Effector memory CD4-positive, alpha-beta T cell (primary cell): ENCODE results near the gene TRIP13.
"Not testable (repeated sequence)": the region's sequence is repeated elsewhere in the genome, so short reads cannot be mapped to it uniquely, and the experiment has no call there.

Source experiments
- DNase-seq, 3 donors: peaks; one replicate each; pipeline ENCODE4 v3.0.0-alpha.2; 2020
- H3K27ac ChIP-seq: 2 replicates; pipeline ENCODE4 v1.7.0; 2013; ENCODE audit warnings: mild to moderate bottlenecking, low read length, moderate library complexity; ENCODE audit not compliant: insufficient read depth, poor library complexity, severe bottlenecking
- H3K27me3 ChIP-seq: replicated peaks from 2 replicates; pipeline ENCODE4 v1.7.0; 2013; ENCODE audit warnings: mild to moderate bottlenecking, low read length; ENCODE audit not compliant: insufficient read depth, control insufficient read depth, poor library complexity, severe bottlenecking
- H3K36me3 ChIP-seq: 2 replicates; pipeline ENCODE4 v1.7.0; 2013; ENCODE audit warnings: mild to moderate bottlenecking, low read length, moderate library complexity; ENCODE audit not compliant: control insufficient read depth, insufficient read depth
- H3K4me1 ChIP-seq: 2 replicates; pipeline ENCODE4 v1.7.0; 2013; ENCODE audit warnings: low read length, mild to moderate bottlenecking; ENCODE audit not compliant: control insufficient read depth, insufficient read depth, poor library complexity, severe bottlenecking
- H3K4me3 ChIP-seq: 2 replicates; pipeline ENCODE4 v1.7.0; 2013; ENCODE audit warnings: low read length, low read depth, mild to moderate bottlenecking; ENCODE audit not compliant: insufficient read depth, poor library complexity, severe bottlenecking
- H3K9me3 ChIP-seq: 2 replicates; pipeline ENCODE4 v1.7.0; 2013; ENCODE audit warnings: mild to moderate bottlenecking, low read length, moderate library complexity; ENCODE audit not compliant: control insufficient read depth

TRIP13 gene

DNA sequence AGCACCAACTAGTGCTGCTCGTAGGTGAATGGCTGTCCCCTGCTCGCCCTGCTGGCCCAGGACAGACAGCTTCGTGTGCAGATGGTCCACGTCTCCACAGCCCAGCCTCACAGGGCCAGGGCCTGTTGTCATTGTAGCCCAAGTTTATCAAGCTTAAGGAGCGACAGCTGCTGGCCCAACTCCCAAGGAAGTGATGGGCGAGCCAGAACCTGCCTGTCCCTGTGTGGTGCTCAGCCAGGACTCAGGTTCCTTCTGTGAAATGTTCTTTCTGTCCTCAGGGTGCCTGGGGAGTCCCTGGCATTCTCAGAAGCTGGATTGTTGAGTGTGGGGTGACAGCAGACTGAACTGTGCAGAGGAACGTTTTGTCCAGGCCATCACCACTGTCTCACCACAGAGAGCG is 16.4 kb downstream of the TRIP13 start:
- no peaks in the 10 kb centered on the region for H3K27me3 ChIP-seq
- H3K27ac ChIP-seq: no peak overlapping the region
- H3K4me1 ChIP-seq: no peaks in the 10 kb centered on the region
- no peaks in the 10 kb centered on the region for H3K36me3 ChIP-seq
- no peak for DNase-seq
- H3K9me3 ChIP-seq: no peaks in the 10 kb centered on the region
- no peak overlapping the region for H3K4me3 ChIP-seq

GRCh38 chr5:909994-910768 is 17.5 kb downstream of the TRIP13 start:
- Histone ChIP-seq H3K4me1 (no peaks in the 10 kb centered on the region), H3K27me3 (no peaks in the 10 kb centered on the region), H3K9me3 (no peaks in the 10 kb centered on the region), H3K4me3 (no peak overlapping the region), H3K36me3 (no peaks in the 10 kb centered on the region), H3K27ac (no peak overlapping the region)
- no peak for DNase-seq

DNA sequence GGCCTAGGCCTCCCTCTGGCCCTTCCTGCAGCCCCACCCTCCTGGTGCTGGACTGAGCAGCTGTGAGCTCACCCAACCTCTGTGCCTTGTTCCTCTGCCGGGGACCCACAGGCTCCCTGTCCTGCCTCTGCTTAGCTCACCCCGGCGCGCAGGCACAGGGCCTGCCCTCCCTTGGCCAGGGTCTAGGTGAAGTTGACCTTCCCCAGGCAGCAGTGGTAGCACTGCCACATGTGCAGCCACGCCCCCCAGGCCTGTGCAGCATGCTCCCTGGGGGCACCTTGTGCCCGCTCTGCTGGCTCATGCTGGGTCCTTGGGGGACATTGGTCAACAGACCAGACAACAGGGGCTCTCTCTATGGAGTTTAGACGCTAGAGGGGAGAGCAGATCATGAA is 18.1 kb downstream of the TRIP13 start:
- H3K4me1 ChIP-seq: no peaks in the 10 kb centered on the region
- no peak for DNase-seq
- H3K36me3 ChIP-seq: no peaks in the 10 kb centered on the region
- no peak overlapping the region for H3K27ac ChIP-seq
- H3K27me3 ChIP-seq: no peaks in the 10 kb centered on the region
- H3K4me3 ChIP-seq: no peak overlapping the region
- no peaks in the 10 kb centered on the region for H3K9me3 ChIP-seq

DNA sequence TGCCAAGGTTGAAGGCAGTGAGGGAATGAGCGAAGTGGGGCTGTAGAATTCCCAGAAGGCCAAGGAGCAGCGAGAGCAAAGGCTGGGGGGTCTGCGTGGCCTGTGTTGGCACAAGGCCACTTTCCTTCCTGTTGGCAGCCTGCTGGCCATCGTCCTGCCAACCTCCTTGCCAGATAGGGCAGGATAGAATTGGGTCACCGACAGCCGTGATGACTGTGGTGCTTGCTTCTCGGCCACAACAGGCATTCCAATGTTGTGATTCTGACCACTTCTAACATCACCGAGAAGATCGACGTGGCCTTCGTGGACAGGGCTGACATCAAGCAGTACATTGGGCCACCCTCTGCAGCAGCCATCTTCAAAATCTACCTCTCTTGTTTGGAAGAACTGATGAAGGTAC is 18.9 kb downstream of the TRIP13 start:
- no peaks in the 10 kb centered on the region for H3K4me1 ChIP-seq
- H3K4me3 ChIP-seq: no peak overlapping the region
- H3K27me3 ChIP-seq: no peaks in the 10 kb centered on the region
- H3K27ac ChIP-seq: peak overlapping the region; percentile 49
- no peaks in the 10 kb centered on the region for H3K9me3 ChIP-seq
- no peaks in the 10 kb centered on the region for H3K36me3 ChIP-seq
- DNase-seq: no peak

DNA sequence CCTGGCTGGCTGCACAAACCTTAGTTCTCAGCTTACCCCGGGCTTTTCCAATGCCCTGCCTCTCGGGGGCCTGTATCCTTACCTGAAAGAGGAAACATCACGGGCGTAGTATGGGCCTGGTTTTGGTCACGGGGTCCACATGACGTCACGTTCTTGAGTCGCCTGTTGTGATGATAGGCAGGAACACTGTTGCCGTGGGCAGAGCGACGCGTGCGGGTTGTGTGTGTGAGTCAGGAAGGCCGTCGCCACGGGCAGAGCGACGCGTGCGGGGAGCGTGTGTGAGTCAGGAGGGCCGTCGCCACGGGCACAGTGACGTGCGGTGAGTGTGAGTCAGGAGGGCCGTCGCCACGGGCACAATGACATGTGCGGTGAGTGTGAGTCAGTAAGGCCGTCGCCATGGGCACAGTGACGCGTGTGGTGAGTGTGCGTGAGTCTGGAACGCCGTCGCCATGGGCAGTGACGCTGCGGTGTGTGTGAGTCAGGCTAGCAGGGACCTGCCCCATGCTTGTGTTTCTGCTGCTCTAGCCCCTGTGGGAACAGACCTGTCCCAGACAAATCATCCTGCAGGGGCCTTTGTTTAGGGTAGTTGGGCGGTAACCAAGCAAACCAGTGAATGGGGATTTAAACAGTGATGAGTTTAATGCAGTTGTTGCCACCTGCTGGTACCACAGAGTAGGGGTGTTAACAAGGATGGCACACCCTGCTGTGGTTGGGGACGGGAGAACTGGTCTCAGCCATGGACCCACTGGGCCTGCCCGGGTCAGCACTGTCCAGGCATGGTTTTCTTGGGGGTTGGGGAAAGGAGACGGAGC is 19.8 kb downstream of the TRIP13 start:
- H3K27me3 ChIP-seq: no peaks in the 10 kb centered on the region
- no peaks in the 10 kb centered on the region for H3K4me1 ChIP-seq
- no peaks in the 10 kb centered on the region for H3K9me3 ChIP-seq
- no peaks in the 10 kb centered on the region for H3K36me3 ChIP-seq
- H3K4me3 ChIP-seq: no peak overlapping the region
- DNase-seq: peak; percentile 80 to 86 (median 82)
- H3K27ac ChIP-seq: peak overlapping the region; percentile 55

DNA sequence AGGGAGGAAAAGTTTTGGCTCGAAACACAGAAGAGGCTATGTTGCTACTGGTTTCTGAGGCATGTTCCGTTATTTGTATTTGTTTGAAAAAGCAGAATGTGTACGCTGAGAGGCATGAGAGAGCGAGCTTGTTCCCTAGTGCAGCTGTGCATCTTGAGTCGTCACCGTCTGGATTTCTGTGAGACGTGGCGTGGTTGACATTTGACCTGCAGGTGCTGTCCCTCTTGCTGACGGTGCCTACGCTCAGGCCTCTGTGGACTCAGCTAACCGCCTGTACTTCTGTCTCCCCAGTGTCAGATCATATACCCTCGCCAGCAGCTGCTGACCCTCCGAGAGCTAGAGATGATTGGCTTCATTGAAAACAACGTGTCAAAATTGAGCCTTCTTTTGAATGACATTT is 21.5 kb downstream of the TRIP13 start:
- no peaks in the 10 kb centered on the region for H3K36me3 ChIP-seq
- H3K4me3 ChIP-seq: no peak overlapping the region
- H3K27me3 ChIP-seq: no peaks in the 10 kb centered on the region
- no peaks in the 10 kb centered on the region for H3K9me3 ChIP-seq
- no peak for DNase-seq
- no peak overlapping the region for H3K27ac ChIP-seq
- no peaks in the 10 kb centered on the region for H3K4me1 ChIP-seq

DNA sequence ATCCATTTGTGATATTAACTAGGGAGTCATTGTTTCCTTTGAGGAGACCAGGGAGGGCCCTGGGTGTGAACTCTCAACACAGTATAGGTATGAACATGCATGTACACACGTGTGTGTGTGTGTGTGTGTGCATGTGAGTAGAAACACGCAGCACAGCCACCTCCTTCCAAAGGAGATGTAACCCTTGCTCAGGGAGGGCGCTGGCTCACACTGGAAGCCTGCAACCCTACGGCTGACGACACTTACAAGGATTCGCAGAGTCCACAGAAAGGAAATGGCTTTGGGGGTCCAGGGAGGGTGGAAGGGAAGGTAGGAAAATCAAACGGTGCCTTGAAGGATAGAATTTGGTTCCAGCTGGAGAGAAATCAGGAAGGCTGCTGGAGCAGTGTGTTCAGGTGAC is 21.9 kb downstream of the TRIP13 start:
- DNase-seq: no peak
- Histone ChIP-seq H3K27ac (no peak overlapping the region), H3K4me3 (no peak overlapping the region), H3K4me1 (no peaks in the 10 kb centered on the region), H3K36me3 (no peaks in the 10 kb centered on the region), H3K27me3 (no peaks in the 10 kb centered on the region), H3K9me3 (no peaks in the 10 kb centered on the region)

DNA sequence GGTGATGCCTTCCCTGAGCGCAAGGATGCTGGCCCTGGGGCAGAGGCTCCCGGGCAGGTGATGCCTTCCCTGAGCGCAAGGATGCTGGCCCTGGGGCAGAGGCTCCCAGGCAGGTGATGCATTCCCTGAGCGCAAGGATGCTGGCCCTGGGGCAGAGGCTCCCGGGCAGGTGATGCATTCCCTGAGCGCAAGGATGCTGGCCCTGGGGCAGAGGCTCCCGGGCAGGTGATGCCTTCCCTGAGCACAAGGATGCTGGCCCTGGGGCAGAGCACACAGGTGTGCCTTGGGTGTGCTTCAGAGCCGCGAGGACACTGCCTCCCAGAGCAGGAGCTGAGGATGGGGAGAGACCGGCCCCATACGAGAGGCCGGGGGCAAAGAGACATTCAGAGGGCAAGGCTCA is 22.7 kb downstream of the TRIP13 start:
- H3K36me3 ChIP-seq: not testable (repeated sequence)

GRCh38 chr5:915946-916345 is 23.3 kb downstream of the TRIP13 start:
- Histone ChIP-seq H3K36me3 (no peaks in the 10 kb centered on the region), H3K27ac (no peak overlapping the region), H3K4me1 (no peaks in the 10 kb centered on the region), H3K4me3 (no peak overlapping the region), H3K9me3 (no peaks in the 10 kb centered on the region), H3K27me3 (no peaks in the 10 kb centered on the region)
- DNase-seq: no peak

More for the DNA sequence above, 22.7 kb downstream of the TRIP13 start:
- not testable (repeated sequence) for H3K4me3 ChIP-seq, H3K4me1 ChIP-seq, H3K27ac ChIP-seq, H3K27me3 ChIP-seq, H3K9me3 ChIP-seq, DNase-seq
